HG02870 (cell line): ENCODE results near the gene PLSCR4.

Source experiments
- ATAC-seq: cut with Tn5 transposase; IDR thresholded peaks from one replicate; pipeline ENCODE4 v1.9.1; 2021; ENCODE audit warnings: mild to moderate bottlenecking, moderate library complexity; ENCODE audit not compliant: unreplicated experiment

The PLSCR4 gene

GRCh38 chr3:146163584-146163983 lies 87.3 kb downstream of the PLSCR4 start:
- ATAC-seq = no peak

- ATAC-seq = no peak
These were observed 88.3 kb downstream of the PLSCR4 start for GRCh38 chr3:146162561-146162960.

- ATAC-seq = no peak
These were observed 89.3 kb downstream of the PLSCR4 start for GRCh38 chr3:146161663-146162002.

- ATAC-seq = no peak
These were observed 89.8 kb downstream of the PLSCR4 start, which contains the start of gene PLOD2 for GRCh38 chr3:146160964-146161662. TSS of gene PLOD2 (minus strand) at chr3:146161184. CDS start at chr3:146160989, 195 bp downstream.

GRCh38 chr3:146160321-146160963 lies 90.5 kb downstream of the PLSCR4 start:
- no peak for ATAC-seq

GRCh38 chr3:146159616-146160320 lies 91.1 kb downstream of the PLSCR4 start:
- ATAC-seq = no peak

- no peak for ATAC-seq
These were observed 91.9 kb downstream of the PLSCR4 start for GRCh38 chr3:146159037-146159436.

GRCh38 chr3:146157325-146158060 lies 93.4 kb downstream of the PLSCR4 start:
- no peak for ATAC-seq

GRCh38 chr3:146156666-146157314 lies 94.1 kb downstream of the PLSCR4 start:
- ATAC-seq = no peak

- no peak for ATAC-seq
These were observed 94.8 kb downstream of the PLSCR4 start for GRCh38 chr3:146156095-146156494.

GRCh38 chr3:146154995-146155394 lies 95.9 kb downstream of the PLSCR4 start:
- no peak for ATAC-seq

GRCh38 chr3:146154316-146154715 lies 96.6 kb downstream of the PLSCR4 start:
- ATAC-seq = no peak

- ATAC-seq = no peak
These were observed 97.5 kb downstream of the PLSCR4 start for GRCh38 chr3:146153429-146153828.

- no peak for ATAC-seq
These were observed 98.1 kb downstream of the PLSCR4 start for GRCh38 chr3:146152834-146153233.

GRCh38 chr3:146148468-146148931 lies 102.4 kb downstream of the PLSCR4 start:
- ATAC-seq = no peak

GRCh38 chr3:146145642-146146041 lies 105.3 kb downstream of the PLSCR4 start:
- no peak for ATAC-seq

GRCh38 chr3:146142757-146143156 lies 108.1 kb downstream of the PLSCR4 start:
- ATAC-seq = no peak
